K562 (cell line): ENCODE measurements around the gene UQCRHL. TPM values are rescaled to one million over a fixed set of nuclear protein-coding genes. Genes with fewer than 3 reads are reported as not detected.

Experiments used
- CBX5 ChIP-seq: IDR thresholded peaks from 2 replicates; pipeline ENCODE4 v1.6.1; 2014; ENCODE audit warnings: low read depth, borderline replicate concordance
- CLOCK ChIP-seq: fragments of 250-450 bp; sonication (Bioruptor Pico); IDR thresholded peaks from 2 replicates; pipeline ENCODE4 v1.4.0; 2020; ENCODE audit warnings: mild to moderate bottlenecking, moderate library complexity, borderline replicate concordance
- CREB3L1 ChIP-seq: fragments of 450-650 bp; IDR thresholded peaks from 2 replicates; pipeline ENCODE4 v1.6.1; 2014; ENCODE audit warnings: low read depth, mild to moderate bottlenecking, moderate library complexity, borderline replicate concordance
- ELK1 ChIP-seq: sonication (generic); formaldehyde crosslinking; IDR thresholded peaks from 2 replicates; pipeline ENCODE4 v1.8.1; 2022; ENCODE audit warnings: missing genetic modification reagents
- FOXP1 ChIP-seq: sonication (generic); formaldehyde crosslinking; IDR thresholded peaks from 2 replicates; pipeline ENCODE4 v1.8.0; 2022; ENCODE audit warnings: mild to moderate bottlenecking, missing genetic modification reagents
- HCFC1 ChIP-seq: IDR thresholded peaks from 2 replicates; pipeline ENCODE4 v1.6.1; 2012; ENCODE audit warnings: low read depth, low read length, improper control_type of control experiment
- KDM4B ChIP-seq, 2 experiments: fragments of 450-650 bp in 1 of 2; sonication (generic) in 1 of 2; IDR thresholded peaks; 2 replicates each; pipeline ENCODE4 v1.6.1; 2016 to 2017; ENCODE audit warnings: borderline replicate concordance in 2 of 2, antibody characterized with exemption in 1 of 2, low read depth in 1 of 2, mild to moderate bottlenecking in 1 of 2
- MED1 ChIP-seq: sonication (generic); formaldehyde crosslinking; IDR thresholded peaks from 2 replicates; pipeline ENCODE4 v1.8.1; 2023; ENCODE audit warnings: missing genetic modification reagents, borderline replicate concordance
- RBM14 ChIP-seq: fragments of 200-400 bp; formaldehyde crosslinking; IDR thresholded peaks from 2 replicates; pipeline ENCODE4 v1.6.1; 2018; ENCODE audit warnings: low read depth, mild to moderate bottlenecking, low read length, moderate library complexity, borderline replicate concordance; ENCODE audit not compliant: insufficient read depth
- SAFB2 ChIP-seq: fragments of 200-400 bp; formaldehyde crosslinking; IDR thresholded peaks from 2 replicates; pipeline ENCODE4 v1.6.1; 2018; ENCODE audit warnings: borderline replicate concordance, low read length, low read depth, moderate library complexity; ENCODE audit not compliant: severe bottlenecking
- SP1 ChIP-seq: sonication (generic); formaldehyde crosslinking; IDR thresholded peaks from 2 replicates; pipeline ENCODE4 v1.8.1; 2022; ENCODE audit warnings: mild to moderate bottlenecking, missing genetic modification reagents
- SRSF7 ChIP-seq: fragments of 200-400 bp; formaldehyde crosslinking; optimal IDR thresholded peaks from 2 replicates; pipeline ENCODE3; 2017; ENCODE audit warnings: mild to moderate bottlenecking, low read depth, low read length
- TFAP4 ChIP-seq: sonication (generic); formaldehyde crosslinking; IDR thresholded peaks from 2 replicates; pipeline ENCODE4 v1.8.0; 2022; ENCODE audit warnings: missing genetic modification reagents, mild to moderate bottlenecking, moderate library complexity, borderline replicate concordance
- ZMIZ1 ChIP-seq, 2 experiments: fragments of 150-350 bp in 1 of 2; IDR thresholded peaks; 2 replicates each; pipeline ENCODE4 v1.6.1; 2012 to 2016; ENCODE audit warnings: low read depth in 2 of 2, low read length in 2 of 2, mild to moderate bottlenecking in 1 of 2, moderate library complexity in 1 of 2
- ZNF24 ChIP-seq: fragments of 450-650 bp; IDR thresholded peaks from 2 replicates; pipeline ENCODE4 v1.6.1; 2016
- ZNF696 ChIP-seq: fragments of 250-450 bp; sonication (Bioruptor Pico); conservative IDR thresholded peaks from 2 replicates; pipeline ENCODE4 v1.4.0; 2020; ENCODE audit warnings: mild to moderate bottlenecking, moderate library complexity
- polyA plus RNA-seq, 8 experiments: library from polyadenylated mRNA; depleted of rRNA in 4 of 8; stranded (reverse) in 5 of 8; unstranded in 3 of 8; fragments of >200 nt; fragmentation: Nextera tagmentation in 2 of 8; fragmentation: Illumina TruSeq in 1 of 8; extraction: Ambion mirVana in 2 of 8; extraction: Trizol in 1 of 8; gene quantifications; 2 replicates each; pipeline versions ENCODE4 v1.2.1 to v1.2.3, GENCODE V29; 2011 to 2014; ENCODE audit warnings: inconsistent platforms in 1 of 8, missing spikeins in 1 of 8
- total RNA-seq, 7 experiments: library from RNA; depleted of rRNA in 6 of 7; stranded (reverse); fragments of >200 nt in 6 of 7; fragmentation: Illumina TruSeq in 2 of 7; extraction: Trizol in 2 of 7; gene quantifications; 2 replicates each; pipeline versions ENCODE4 v1.2.1 to v1.2.3, GENCODE V29; 2011 to 2021; ENCODE audit warnings: low replicate concordance in 1 of 7

Gene UQCRHL
- total and polyA plus RNA-seq, 9 of the 15 experiments (the other 6 are each of a cell fraction or from before 2014, with no cell fraction given) = 5.1 to 41.3 (median 21.8) TPM

GRCh38 chr1:15835741-15836510, 28.5 kb upstream of the UQCRHL start (continued):
- no peak for TF ChIP-seq CBX5
- TF ChIP-seq TFAP4 = peak; percentile 77; the same call in 1 of the 2 replicates
- TF ChIP-seq ZNF24 = no peak; the same call in 1 of the 2 replicates
- no peak; a peak in 1 of 4 replicates for TF ChIP-seq KDM4B (IDR thresholded peaks at IDR 0.05; ENCODE audit: borderline replicate concordance in 2 of 2, low read depth in 1 of 2)
- TF ChIP-seq CREB3L1 = peak; percentile 77
- TF ChIP-seq ELK1 (CRISPR knock-in tag) = no peak
- no peak for TF ChIP-seq RBM14
- peak; percentile 73; the same call in 1 of the 2 replicates for TF ChIP-seq FOXP1 (CRISPR knock-in tag)
- no peak for TF ChIP-seq HCFC1
- TF ChIP-seq MED1 = no peak
- no peak for TF ChIP-seq SRSF7
- no peak for TF ChIP-seq ZNF696
- TF ChIP-seq CLOCK = no peak
- no peak for TF ChIP-seq SAFB2
- peak in 1 of 2 experiments; percentile 42; a peak in 1 of 4 replicates for TF ChIP-seq ZMIZ1 (IDR thresholded peaks at IDR 0.05; ENCODE audit: low read depth in 2 of 2, low read length in 2 of 2)
- peak; percentile 92 for TF ChIP-seq SP1 (CRISPR knock-in tag)
